ENCODE results near the gene POLRMT.
"Not testable (repeated sequence)": the region's sequence is repeated elsewhere in the genome, so short reads cannot be mapped to it uniquely, and the experiment has no call there.

Gene POLRMT

DNA sequence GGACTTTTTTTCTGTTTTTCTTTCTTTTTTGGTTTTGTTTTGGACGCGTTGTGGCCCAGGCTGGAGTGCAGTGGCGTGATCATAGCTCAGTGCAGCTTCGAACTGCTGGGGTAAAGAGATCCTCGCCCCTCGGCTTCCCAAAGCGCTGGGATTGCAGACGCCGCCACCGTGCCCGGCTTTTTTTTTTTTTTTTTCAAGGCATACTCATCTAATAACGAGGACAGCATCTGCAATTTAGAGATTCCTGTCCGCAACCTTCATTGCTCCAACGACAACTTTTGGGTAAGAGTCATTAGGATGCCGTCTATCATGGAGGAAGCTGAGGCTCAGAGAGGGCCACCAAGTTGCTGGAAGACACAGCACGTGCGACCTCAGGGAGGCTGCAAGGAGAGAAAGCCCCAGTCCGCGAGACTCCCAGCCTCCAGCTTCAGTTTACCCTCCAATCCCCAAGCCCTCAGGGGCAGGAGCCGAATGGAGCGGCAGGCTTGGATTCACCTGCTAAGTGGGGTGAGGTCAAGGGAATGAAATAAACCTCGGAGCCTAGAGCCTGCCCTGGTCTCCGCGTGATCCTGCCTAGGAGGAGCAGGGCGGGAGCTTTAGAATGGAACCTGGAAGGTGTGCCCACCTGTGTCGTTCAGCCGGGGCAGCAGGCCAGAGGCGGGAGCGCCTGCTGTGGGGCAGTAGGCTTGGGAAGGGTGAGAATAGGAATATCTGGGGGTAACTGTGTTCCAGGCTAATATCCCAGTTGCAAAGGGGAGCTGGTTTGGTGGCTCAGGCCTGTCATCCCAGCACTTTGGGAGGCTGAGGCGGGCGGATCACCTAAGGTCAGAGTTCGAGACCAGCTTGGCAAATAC lies 676 bp upstream of the POLRMT start:
- H3K4me3 ChIP-seq (ENCODE audit: low read depth, low read length) = peak overlapping the region; percentile 91
- no peak for DNase-seq (ENCODE audit: low read depth)

DNA sequence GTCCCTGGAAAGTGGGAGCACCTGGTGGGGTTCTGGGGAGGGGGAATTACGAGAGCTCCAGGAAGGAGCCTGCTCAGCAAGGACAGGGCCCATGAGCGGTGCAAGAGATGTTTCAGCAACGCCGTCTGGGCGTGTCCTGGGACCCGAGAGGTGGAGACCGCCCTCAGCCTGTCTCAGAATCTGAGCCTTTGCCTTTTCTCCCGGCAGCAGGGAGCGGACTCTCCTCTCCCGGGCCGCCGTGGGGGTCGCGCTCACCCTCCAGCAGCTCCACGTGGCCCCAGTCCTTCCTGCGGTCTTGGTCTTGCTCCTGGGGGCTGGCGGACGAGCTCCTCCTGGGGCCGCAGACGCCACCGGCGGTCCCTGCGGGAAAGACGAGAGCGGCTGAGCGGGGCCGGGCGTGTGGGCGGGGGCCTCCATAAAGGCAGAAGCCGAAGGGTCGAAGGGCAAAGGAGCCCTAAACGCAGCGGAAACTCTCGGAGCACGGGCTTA lies 714 bp downstream of the POLRMT start:
- peak; percentile 24 for DNase-seq (ENCODE audit: low read depth)
- H3K4me3 ChIP-seq (ENCODE audit: low read depth, low read length) = peak overlapping the region; percentile 91

DNA sequence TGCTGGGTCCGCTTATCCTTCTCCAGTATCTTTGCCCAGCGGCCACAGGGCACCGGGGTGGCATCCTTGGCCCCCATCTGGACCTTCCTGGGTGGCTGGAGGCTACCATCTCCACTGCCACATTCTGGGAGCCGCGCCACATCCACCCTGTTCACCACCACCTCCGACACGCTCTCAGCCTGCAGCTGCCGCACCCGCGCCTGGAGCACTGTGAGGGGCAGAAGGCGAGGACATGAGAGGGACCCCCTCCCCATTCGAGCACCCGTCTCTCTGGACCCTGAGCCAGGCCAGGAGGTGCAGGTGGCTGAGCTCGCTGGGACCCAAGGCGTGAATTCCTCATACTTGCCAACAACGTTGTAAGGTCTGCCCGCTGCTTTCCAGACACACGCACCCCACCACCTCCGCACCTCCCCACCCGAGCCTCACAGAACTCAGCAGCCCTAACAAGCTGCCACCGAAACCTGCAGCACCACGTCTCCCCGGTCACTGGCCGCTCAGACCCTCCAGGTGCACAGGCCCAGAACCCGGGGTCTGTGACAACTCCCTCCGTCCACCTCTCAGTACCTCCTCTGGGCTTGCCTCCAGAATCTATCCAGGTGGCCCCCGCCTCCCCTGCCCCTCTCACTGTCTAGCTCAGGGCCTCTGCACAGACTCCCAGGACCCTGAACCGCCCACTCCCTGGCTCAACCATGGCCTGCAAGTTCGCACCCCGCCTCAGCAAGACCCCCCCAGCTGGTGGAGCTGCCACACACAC lies 3.2 kb downstream of the POLRMT start:
- DNase-seq (ENCODE audit: low read depth) = no peak
- H3K4me3 ChIP-seq (ENCODE audit: low read depth, low read length) = no peak overlapping the region

DNA sequence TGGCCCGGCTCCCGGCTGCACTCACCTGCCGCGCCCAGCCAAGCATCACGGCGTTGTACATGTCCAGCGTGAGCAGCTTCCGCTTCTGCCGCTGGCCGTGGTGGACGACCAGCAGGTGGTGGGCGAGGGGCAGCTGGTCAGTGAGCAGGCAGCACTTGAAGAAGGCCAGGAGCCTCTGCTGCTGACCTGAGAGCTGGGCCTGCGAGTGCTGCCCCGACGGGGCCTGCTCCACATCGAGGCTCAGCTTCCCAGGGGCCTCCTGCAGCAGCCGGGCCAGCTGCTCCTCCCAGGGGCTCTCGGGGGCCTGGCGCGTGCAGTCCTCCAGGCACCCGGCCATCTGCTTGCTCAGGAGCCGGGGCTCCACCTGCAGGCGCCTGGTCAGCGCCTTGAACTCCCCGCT lies 3.8 kb downstream of the POLRMT start:
- not testable (repeated sequence) for H3K4me3 ChIP-seq (ENCODE audit: low read depth, low read length)

DNA sequence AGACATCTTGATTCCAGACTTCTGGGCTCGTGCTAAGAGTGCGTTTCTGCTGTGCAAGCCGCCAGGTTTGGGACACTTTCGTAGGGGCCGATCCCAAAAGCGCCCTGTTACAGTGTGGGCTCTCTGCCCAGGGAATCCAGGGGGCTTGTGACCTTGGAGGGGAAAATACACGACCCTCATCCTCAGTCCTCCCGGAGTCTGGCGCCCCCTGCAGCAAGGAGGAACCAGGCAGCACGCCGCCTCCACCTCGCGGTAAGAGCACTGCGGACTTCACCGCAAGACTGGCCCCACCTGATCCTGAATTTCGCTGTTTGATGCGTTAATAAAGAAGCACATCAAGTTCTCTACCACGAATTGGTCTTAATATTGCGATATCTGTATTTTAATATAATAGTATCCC lies 5.2 kb downstream of the POLRMT start:
- DNase-seq (ENCODE audit: low read depth) = no peak
- H3K4me3 ChIP-seq (ENCODE audit: low read depth, low read length) = no peak overlapping the region

More for the DNA sequence above, 3.8 kb downstream of the POLRMT start:
- DNase-seq (ENCODE audit: low read depth) = not testable (repeated sequence)

DNA sequence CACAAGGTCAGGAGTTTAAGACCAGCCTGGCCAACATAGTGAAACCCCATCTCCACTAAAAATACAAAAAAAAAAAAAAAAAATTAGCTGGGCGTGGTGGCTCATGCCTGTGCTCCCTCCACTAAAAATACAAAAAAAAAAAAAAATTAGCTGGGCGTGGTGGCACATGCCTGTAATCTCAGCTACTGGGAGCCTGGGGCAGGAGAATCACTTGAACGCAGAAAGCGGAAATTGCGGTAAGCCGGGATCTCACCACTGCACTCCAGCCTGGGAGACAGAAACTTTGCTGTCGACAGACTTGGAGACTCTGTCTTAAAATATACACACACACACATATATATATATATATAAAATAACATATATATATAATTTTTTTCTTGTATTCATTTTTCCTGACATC lies 6.8 kb downstream of the POLRMT start:
- DNase-seq (ENCODE audit: low read depth); H3K4me3 ChIP-seq (ENCODE audit: low read depth, low read length): not testable (repeated sequence)

DNA sequence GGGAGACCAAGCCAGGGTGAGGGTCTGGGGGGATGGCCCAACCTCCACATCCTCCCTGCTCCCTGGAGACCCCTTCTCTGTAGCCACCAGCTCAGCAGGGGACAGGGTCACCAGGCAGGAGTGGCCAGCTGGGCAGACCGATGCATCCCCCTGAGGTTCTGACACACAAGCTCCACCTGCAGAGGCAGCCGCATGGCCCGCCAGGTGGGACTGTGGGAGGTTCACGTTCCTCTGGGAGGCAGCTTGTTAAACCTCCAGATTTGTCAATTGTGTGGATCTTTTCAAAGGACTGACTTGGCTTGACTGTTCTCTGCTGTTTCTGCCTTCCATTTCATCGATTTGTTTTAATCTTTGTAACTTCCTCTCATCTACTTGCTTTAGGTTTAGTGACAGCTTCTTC lies 8.1 kb downstream of the POLRMT start:
- DNase-seq (ENCODE audit: low read depth) = no peak
- no peak overlapping the region for H3K4me3 ChIP-seq (ENCODE audit: low read depth, low read length)

DNA sequence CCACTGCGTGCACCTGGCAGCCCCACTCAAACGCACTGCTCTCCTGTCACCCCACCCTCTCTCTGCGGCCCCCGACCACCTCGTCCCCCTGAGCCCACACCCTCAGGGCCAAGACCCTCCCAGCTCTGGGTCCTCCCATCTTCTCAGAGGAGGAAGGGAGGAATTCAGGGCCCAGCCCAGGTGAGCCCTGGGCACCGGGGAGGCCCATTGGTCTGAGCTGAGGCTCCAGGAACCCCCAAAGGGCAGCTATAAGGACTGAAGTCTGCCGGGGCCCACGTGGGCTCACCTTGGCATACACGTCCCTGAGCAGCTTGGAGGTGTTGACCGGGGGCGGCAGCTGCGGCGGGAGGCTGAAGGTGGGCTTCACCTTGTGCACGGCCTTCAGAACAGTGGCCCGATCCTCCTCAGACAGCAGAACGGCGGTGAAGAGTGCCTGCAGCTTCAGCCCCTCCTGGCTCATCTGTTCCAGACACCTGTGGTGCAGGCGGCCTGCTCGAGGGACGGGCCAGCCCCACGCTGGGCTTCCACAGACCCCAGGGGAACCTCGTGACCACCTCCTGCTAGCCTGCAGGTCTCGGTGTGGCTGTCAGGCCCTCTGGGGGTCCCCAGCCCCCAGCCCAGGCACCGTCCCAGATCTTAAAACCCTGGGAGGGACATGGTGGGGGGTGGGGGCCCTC lies 8.8 kb downstream of the POLRMT start:
- H3K4me3 ChIP-seq (ENCODE audit: low read depth, low read length) = no peak overlapping the region
- DNase-seq (ENCODE audit: low read depth) = no peak

DNA sequence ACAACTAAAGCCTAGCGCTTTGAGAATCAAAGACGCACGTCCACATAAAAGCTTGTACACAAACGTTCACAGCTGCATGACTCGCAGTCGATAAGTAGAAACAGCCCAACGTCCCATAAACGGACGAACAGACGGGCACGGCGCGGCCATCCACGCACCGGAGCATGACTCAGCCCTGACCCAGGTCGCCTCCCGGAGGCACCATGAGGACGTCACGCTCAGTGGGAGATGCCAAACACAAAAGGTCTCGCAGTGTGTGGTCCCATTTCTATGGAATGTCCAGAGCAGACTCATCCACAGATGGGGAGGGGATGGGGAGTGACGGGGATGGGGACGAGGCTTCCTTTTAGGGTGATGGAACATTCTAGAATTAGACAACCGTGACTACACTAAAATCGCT lies 9.4 kb downstream of the POLRMT start:
- peak; percentile 97 for DNase-seq (ENCODE audit: low read depth)
- H3K4me3 ChIP-seq (ENCODE audit: low read depth, low read length) = no peak overlapping the region

DNA sequence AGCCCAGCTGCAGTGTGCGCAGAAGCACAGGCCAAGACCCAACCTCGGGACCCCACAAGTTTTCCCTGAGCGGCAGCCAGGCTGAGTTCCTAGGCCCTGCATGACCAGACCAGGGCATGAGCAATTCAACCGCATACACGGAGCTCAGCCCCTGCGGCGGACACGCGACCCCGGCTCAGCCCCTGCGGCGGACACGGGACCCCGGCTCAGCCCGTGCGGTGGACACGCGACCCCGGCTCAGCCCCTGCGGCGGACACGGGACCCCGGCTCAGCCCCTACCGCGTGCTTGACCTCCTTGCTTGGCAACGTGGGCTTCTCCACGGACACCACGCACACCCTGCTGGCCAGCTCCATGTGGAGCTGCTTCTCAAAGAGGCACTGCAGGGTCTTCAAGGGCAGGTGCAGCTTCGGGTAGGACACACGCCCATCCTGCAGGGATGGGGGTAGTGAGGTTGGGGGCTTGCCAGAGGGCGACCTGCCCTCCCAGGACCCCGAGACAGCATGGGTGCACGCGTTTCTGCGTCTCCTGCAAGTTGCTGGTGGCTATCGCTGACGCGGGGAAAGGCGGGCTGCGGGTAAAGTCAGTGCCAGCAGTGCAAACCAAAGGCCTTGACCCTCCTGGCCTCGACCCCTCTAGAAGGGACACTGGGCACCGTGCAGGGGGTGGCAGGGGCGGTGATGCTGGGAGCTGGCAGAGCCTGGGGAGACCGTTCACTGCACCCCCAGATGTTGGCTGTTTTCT lies 10.0 kb downstream of the POLRMT start:
- DNase-seq (ENCODE audit: low read depth) = no peak
- no peak overlapping the region for H3K4me3 ChIP-seq (ENCODE audit: low read depth, low read length)

DNA sequence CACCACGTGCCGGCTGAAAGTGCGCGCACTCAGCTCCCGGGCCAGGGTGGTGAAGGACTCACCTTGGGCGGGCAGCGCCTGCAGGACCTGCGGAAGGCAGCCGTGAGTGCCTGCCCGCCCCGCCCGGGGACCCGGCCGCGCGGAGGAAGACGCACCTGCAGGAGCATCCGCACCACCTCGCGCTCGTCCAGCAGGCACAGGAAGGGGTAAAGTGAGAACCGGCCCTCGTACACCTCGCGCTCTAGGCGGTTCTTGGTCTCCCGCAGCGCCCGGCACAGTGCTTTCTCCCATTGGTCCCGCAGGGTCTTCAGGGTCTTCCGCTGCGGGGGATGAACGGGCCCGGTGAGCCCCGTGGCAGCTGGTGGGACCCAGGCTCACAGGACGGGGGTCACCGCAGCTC lies 10.7 kb downstream of the POLRMT start:
- H3K4me3 ChIP-seq (ENCODE audit: low read depth, low read length) = no peak overlapping the region
- DNase-seq (ENCODE audit: low read depth) = no peak

DNA sequence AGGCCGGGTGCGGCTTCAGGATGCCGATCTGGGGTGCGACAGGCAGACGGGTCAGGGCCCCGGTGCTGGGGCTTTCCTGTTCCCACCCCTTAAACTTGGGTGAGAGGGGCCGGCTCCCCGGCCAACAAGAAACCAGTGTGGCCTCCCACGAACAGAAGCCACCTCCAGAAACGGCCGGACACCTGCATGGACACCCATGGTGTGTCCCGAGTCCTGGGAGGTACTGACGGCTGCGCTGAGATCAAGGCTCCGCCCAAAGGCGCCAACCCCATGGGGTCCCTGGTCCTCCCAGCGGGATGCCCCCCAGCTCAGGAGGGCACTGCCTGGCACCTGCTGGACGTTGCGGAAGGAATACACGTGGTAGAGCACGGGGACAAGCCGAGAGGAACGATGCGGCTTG lies 11.5 kb downstream of the POLRMT start:
- no peak overlapping the region for H3K4me3 ChIP-seq (ENCODE audit: low read depth, low read length)

DNA sequence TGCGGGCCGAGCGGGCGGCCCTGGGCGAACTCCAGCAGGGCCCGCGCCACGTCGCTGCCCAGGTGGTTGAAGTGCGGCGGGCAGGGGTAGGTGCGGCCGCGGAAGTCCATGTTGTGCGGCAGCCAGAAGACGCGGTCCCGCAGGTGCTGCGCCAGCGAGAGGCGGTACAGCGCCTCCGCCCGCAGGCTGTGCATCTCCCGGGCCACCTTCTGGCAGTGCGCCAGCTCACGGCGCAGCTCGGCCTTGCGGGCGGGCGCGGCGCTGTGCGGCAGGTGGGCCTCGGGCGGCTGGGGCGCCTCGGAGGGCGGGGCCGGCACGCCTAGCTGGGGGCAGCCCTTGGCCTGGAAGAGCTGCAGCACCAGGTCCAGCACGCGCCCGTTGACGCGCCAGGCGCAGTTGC lies 12.1 kb downstream of the POLRMT start:
- not testable (repeated sequence) for H3K4me3 ChIP-seq (ENCODE audit: low read depth, low read length); DNase-seq (ENCODE audit: low read depth)

More for the DNA sequence above, 11.5 kb downstream of the POLRMT start:
- DNase-seq (ENCODE audit: low read depth) = no peak

DNA sequence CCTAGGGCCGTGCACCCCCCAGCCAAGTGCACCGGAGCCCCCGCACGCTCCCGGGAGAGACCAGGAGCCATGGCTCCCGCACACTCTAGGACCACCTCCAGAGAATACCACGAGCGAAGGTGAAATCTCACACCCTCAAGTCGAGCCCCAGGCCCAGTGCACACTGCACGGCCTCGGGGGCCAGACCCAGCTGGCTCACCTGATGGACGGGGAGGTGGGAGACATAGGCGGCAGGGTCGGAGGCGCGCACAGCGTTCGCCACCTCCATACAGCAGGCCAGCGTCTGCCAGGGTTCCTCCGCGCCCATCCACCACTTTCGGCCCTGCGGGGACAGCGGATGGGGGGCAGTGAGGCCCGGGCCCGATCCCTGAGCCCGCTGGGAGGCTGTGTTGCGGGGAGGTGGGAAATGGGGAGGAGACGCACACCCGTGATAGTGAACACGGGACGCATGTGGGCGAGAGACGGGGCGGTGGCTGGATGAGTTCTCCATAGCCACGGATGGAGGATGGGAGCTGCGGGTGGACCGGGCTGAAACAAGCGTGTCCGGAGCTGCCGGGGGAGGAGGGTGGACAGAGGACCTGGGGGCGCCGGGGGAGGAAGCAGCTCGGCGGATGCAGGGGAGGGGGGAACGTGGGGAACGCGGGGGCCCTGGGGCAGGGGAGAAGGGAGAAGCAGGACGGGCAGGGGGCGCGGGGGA lies 13.0 kb downstream of the POLRMT start:
- DNase-seq (ENCODE audit: low read depth) = no peak
- no peak overlapping the region for H3K4me3 ChIP-seq (ENCODE audit: low read depth, low read length)

DNA sequence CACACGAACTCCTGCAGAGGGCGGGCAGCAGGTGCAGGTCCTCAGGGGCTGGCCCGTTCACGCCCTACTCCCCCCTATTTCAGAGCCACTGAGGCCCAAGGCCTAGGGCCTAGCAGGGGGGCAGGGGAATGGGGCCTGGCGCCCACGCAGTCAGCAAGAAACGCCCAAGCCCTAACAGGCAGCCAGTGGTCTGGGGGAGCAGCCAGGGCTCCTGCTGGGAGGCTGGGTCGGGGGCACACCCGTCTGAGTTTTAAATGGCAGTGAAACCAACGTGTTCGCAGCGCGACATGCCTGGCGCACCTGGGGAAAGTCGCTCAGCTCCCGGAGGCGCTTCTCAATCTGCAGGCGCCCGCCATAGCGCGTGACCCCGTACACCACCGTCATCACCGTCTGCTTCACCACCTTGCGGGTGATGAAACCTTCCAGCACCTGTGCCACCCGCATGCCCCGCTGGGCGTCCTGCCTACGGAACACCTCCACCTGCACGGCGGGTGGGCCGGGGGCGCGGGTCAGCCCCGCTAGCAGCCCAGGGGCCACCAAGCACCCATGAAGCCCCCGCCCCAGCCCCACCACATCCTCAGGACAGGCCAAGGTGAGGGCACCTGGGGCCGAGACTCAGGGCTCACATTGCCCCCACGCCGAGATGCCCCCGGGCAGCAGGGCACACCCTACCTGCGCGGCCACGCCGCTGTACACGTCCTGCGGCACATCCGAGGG lies 13.9 kb downstream of the POLRMT start:
- no peak for DNase-seq (ENCODE audit: low read depth)
- H3K4me3 ChIP-seq (ENCODE audit: low read depth, low read length) = no peak overlapping the region

DNA sequence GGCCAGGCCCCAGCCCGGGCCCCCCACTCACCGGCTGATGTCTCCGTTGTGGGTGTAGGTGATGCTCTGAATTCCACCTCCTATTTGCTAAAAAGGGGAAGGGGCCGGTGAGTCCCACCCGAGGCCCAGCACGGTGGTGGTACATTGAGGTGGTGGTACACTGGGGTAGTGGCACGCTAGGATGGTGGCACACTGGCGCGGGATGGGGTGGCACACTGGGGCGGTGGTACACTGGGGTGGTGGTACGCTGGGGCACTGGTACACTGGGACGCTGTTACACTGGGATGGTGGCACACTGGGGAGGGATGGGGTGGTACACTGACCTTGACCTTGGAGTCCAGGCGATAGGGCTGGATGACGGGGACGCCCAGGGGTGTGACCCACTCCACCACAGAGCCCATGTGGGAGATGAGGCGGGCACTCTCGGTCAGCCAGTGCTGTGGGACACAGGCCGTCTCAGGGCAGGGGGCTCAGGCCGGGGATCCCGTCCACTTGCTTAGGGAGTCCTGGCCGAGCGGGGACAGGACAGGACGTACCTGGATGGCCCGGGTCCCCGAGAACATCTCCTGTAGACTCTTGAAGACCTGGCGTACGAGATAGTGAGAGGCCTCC lies 14.6 kb downstream of the POLRMT start:
- no peak overlapping the region for H3K4me3 ChIP-seq (ENCODE audit: low read depth, low read length)
- no peak for DNase-seq (ENCODE audit: low read depth)

DNA sequence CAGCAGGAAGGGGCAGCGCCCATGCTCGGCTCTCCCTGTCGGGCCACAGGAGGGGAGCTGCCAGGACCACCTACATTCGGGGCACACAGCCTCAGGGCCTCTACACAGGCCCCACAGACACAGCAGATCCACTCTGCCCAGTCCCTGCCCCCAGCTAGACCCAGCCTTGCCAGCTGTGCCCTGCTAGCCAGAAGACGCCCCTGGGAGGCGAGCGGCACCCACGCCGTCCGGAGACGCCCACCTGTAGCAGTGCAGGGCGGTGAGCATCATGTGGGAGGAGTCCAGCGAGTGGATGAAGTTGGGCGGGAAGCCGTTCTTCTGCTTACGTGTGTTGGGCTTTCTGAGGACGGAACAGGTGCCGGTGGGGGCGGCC lies 15.1 kb downstream of the POLRMT start:
- no peak overlapping the region for H3K4me3 ChIP-seq (ENCODE audit: low read depth, low read length)
- no peak for DNase-seq (ENCODE audit: low read depth)
